8988T (cell line): ENCODE measurements around the gene MKKS.
"Not testable (repeated sequence)": the region's sequence is repeated elsewhere in the genome, so short reads cannot be mapped to it uniquely, and the experiment has no call there.

Experiments
- DNase-seq: peaks from one replicate; pipeline ENCODE4 v3.0.0; 2011

Gene MKKS

DNA sequence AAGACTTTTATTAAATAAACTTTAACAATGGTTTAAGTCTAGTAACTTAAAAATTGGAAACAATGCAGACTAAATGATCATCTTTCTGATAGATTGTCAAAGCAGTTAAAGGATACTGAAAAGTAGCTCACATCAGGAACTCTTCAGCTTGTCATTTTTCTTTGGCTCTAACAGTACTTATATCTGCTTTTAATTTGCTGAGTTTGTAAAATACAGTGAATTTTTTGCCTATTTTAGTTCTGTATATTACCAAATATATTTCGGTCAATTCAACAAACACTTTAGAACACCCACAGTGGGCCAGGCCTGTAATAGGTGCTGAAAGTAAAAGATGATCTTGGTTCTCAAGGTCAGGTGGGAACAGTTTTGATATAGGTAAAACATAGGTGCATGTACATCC is 22.3 kb downstream of the MKKS start:
- no peak for DNase-seq

DNA sequence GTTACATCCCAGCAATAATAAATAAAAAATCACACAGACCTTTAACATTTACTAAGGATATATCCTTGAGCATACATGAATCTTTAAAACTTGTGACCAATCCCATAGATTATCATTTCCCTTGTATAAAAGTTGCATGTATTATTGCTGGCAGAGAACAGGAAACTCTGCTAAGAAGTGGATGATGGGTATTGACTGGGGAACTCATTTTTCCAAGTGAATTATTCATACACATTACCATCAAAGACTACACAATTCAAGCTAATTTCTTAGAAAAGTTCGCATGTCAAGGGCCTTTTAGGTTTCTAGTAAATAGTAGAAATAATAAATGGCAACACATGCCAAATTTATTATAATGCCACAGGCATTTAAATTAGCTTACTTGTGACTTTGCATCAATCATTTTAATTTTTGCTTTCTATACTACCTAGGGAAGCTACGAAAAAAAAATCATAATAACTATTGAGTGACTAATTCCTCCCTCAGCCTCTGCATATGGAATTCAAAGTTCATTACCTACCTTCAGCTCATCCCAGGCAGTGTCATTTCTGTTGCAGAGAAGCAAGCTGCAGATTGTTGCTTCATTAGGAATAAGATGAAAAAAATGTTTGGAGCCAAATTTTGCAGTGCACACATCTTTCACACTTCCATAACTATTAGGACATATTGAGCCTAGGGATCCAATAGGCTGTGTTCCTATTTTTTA is 25.8 kb downstream of the MKKS start:
- no peak for DNase-seq

- DNase-seq, result no peak
Observed at GRCh38 chr20:10404959-10405530, 29.0 kb downstream of the MKKS start.

GRCh38 chr20:10404023-10404628 is 29.9 kb downstream of the MKKS start:
- no peak for DNase-seq

GRCh38 chr20:10402938-10403608 is 30.9 kb downstream of the MKKS start:
- no peak for DNase-seq

DNA sequence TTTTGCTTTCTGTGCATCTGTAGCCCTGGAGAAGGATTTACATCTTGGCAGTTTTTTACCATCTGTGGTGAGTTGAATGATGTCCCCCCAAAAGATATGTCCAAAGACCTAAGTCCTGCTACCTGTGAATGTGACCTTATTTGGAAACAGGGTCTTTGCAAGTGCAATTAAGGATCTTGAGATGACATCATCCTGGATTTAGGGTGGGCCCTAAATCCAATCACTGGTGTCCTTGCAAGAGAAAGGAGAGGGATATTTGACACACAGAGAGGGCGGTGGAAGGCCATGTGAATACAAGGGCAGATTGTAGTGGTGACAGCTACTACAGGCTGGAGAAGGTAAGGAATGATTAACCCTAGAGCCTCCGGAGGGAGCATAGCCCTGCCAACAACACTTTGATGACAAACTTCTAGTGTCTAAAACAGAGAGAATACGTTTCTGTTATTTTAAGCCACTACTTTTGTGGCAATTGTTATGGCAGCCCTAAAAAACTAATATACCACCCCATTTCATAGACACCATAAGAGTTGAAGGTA is 35.1 kb downstream of the MKKS start:
- DNase-seq, result no peak

DNA sequence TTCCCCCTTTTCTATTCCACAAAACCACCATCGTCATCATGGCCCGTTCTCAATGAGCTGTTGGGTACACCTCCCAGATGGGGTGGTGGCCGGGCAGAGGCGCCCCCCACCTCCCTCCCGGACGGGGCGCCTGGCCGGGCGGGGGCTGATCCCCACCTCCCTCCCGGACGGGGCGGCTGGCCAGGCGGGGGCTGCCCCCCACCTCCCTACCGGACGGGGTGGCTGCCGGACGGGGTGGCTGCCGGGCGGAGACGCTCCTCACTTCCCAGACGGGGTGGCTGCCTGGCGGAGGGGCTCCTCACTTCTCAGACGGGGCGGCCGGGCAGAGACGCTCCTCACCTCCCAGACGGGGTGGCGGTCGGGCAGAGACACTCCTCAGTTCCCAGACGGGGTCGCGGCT is 39.3 kb downstream of the MKKS start:
- DNase-seq, result not testable (repeated sequence)

- DNase-seq, result no peak
Observed at GRCh38 chr20:10390709-10391108, 43.3 kb downstream of the MKKS start.

- no peak for DNase-seq
Observed at GRCh38 chr20:10388597-10388996, 45.4 kb downstream of the MKKS start.

- no peak for DNase-seq
Observed at GRCh38 chr20:10387686-10388085, 46.3 kb downstream of the MKKS start.

- no peak for DNase-seq
Observed at GRCh38 chr20:10385850-10386544, 48.0 kb downstream of the MKKS start.

DNA sequence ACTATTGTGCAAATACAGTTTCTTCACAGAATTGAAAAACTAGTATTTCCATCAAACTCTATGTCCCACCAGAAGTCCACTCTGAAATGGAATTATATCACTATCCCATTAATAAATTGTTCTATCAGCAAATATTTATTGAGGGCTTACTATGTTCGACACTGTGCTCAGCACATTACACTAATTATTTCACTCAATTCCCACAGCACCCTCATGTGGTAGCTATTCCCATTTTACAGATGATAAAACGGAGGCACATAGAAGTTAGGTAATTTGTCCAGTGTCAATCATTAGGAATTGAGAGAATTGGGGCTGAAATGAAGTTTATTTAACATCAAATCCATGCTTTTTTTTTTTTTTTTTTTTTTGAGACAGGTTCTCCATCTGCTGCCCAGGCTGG is 52.5 kb downstream of the MKKS start:
- no peak for DNase-seq

DNA sequence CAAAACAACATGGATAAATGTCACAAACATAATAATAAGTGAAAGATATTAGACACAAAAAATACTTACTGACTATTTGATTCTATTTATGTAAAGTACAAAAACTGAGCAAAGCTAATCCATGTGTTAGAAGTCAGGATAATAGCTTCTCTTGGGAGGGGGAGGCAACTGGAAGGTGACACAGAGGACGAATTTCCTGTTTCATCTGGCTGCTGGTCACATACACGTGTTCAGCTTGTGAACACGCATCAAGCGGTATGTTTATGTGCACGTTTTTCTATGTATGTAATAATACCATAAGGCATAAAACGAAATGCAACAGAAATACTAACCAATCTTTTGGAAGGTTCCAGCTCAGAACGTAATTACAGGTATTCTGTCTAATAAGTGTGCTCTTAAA is 54.3 kb downstream of the MKKS start:
- no peak for DNase-seq

DNA sequence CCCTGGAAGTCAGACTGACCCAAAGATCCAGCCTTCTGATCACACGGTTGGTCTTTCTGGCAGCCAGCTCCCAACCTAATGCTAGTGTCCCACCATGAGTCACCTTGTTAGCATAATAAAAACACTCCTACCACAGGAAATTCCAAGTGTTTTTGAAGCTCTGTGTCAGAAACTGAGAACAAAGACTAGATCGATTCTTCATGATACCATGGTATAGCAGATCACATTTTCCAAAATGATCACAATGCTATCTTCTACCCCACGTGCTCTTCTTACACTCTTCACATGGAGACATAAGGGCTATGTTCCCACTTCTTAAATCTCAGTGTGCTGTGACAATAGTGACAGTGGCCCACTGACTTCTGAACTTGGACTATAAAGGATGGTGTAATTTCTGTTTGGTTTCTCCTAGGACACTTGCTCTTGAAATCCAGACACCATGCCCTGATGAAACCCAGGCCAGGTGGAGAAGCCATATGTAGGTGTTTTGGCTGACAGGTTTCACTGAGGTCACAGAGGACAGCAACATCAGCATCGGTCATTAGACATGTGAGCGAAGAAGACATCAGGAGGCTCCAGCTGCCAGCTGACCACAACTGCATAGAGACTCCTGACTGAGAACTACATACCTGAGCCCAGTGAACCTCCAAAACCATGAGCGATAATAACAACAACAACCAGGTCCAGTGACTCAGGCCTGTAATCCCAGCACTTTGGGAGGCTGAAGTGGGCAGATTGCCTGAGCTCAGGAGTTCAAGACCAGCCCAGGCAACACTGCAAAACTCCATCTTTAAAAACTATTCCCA is 57.5 kb downstream of the MKKS start:
- DNase-seq, result no peak

DNA sequence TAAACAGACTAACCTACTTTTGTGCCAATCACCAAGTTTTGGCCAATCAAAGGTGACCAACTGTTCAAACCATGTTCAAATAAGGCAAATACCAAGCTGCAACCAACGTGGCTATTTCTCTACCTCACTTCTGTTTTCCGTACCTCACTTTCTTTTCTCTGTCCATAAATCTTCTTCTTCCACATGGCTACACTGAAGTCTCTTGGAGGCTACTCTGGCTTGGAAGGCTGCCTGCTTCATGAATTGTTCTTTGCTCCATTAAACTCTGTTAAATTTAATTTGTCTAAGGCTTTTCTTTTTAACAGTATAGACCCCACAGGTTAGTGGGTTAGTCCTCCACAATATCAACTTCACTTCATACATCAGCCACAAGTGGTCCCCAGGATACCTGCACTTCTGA is 58.8 kb downstream of the MKKS start:
- no peak for DNase-seq

DNA sequence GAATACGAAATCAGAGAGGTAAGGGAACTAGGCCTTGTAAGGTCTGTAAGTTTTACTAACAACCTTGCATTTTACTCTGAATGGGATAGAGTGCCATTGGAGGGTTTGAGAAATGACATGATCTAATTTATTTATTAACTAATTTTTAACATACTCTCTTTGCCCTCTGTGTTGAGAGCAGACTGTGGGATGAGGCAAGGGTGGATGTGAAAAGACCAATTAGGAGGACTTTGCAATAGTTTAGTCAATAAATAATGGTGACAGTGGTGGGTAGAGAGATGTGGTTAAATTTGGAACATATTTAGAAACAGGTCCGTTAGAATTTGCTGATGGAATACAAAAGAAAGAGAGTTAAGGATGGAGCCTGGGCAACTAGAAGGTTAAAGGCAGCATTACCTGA is 60.0 kb downstream of the MKKS start:
- DNase-seq, result no peak

GRCh38 chr20:10371467-10371866 is 62.6 kb downstream of the MKKS start:
- DNase-seq, result no peak

DNA sequence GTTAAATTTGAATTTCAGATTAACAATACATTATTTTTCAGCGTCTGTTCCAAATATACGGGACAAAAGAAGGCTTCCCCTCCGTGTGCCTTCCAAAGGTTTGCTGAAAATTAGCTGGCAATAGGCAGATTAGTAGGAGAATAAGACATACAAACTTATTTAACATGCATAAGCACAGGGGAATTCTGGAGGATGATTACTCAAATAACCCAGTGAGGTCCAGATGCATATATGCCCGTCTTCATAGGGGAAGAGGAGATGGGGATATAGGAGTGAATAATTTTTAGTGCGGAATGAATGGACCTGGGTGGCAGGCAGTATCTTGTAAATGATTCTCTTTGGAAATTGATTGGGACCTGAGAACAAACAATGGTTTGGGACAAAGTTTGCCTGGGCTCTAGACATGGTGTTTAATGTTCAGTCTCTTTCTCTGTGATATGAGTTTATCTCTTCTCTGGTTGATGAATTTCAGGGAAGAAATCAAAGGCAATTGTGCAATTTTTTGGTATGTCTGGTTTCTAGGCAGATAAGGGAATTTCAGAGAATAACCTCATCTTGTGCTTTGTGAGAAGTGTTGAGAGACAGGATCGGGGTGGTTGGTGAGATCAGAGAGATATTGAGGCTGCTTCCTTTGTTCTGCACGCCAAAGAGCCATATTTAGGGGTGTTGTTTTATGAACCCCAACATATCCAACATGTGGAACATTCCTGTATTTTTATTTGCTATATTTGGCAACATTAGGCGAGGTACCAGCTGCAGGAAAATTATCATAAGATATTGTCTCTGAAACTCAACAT is 63.7 kb downstream of the MKKS start:
- DNase-seq, result no peak

DNA sequence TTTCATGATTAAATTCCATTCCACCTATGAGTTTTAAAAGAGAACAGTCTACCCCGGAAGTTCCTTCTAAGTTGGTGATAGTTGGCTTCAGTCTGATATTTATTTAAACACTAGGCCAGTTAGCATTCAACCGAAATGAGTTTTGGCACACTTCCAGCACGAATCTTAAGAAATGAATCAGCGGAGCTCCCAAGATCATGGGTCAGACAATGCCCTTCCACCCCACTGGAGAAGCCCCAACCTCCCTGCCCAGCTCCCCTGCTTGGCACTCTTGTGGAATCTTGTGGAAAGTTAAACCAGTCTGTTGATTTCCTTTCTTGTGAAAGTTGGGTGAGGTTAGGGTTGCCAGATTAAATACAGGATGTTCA is 64.3 kb downstream of the MKKS start:
- DNase-seq, result no peak

- no peak for DNase-seq
Observed at GRCh38 chr20:10368702-10369041, 65.3 kb downstream of the MKKS start.

DNA sequence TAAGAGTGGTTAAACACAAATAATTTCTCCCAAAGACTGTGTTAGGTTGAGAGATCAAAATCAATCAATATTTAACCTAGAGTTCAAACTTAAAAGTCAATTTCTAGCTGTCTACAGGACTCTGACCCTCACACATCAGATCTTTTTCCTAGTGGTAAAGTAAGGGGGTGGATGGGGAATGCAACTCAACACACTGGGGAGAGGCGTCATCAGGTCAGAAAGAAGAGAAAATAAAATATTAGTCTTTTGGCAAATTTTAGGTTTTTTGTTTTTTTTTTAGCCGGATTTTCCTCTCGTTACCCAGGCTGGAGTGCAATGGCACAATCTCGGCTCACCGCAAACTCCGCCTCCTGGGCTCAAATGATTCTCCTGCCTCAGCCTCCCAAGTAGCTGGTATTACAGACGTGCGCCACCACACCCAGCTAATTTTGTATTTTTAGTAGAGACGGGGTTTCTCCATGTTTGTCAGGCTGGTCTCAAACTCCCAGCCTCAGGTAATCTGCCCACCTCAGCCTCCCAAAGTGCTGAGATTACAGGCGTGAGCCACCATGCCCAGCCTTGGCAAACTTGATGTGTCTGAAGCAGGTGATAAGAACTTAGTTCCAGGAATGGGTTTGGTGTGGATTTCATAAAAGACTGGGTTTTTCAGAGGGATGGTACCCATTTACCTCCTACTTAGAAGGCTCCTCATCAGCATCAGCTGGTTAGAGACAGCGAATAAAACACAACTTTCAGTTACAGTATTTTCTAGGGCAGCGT is 65.9 kb downstream of the MKKS start:
- no peak for DNase-seq
